Peyer's patch (tissue), 4 donors: Measurements from ENCODE around the gene SYT7.

Experiments
- POLR2A ChIP-seq, 2 donors: fragments of 450-650 bp; IDR thresholded peaks; one replicate each; pipeline ENCODE4 v1.5.1; 2017; ENCODE audit warnings: antibody characterized with exemption in 2 of 2, mild to moderate bottlenecking in 2 of 2, moderate library complexity in 2 of 2
- TF ChIP-seq, protein P1 (sequence below), 6 experiments: fragments of 450-650 bp in 4 of 6; fragments of 200-600 bp in 2 of 6; sonication (generic) in 1 of 6; IDR thresholded peaks; one replicate each; pipeline ENCODE4 v1.5.1; 2017 to 2019; ENCODE audit warnings: antibody characterized with exemption in 6 of 6, mild to moderate bottlenecking in 3 of 6, moderate library complexity in 1 of 6

- TF ChIP-seq POLR2A (IDR thresholded peaks at IDR 0.05), result no peak
- TF ChIP-seq, protein P1, sequence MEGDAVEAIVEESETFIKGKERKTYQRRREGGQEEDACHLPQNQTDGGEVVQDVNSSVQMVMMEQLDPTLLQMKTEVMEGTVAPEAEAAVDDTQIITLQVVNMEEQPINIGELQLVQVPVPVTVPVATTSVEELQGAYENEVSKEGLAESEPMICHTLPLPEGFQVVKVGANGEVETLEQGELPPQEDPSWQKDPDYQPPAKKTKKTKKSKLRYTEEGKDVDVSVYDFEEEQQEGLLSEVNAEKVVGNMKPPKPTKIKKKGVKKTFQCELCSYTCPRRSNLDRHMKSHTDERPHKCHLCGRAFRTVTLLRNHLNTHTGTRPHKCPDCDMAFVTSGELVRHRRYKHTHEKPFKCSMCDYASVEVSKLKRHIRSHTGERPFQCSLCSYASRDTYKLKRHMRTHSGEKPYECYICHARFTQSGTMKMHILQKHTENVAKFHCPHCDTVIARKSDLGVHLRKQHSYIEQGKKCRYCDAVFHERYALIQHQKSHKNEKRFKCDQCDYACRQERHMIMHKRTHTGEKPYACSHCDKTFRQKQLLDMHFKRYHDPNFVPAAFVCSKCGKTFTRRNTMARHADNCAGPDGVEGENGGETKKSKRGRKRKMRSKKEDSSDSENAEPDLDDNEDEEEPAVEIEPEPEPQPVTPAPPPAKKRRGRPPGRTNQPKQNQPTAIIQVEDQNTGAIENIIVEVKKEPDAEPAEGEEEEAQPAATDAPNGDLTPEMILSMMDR (IDR thresholded peaks at IDR 0.05), result no peak
Observed at GRCh38 chr11:61610905-61611304, 30.0 kb upstream of the SYT7 start.
